ENCODE data around the gene MICAL3.
"Not testable (repeated sequence)": the region's sequence is repeated elsewhere in the genome, so short reads cannot be mapped to it uniquely, and the experiment has no call there.

The MICAL3 gene

GRCh38 chr22:17939011-17939410 is 85.3 kb downstream of the MICAL3 start:
- Histone ChIP-seq H3K4me3 (ENCODE audit: low read depth, low read length, poor library complexity, severe bottlenecking) (no peak overlapping the region), H3K9me2 (ENCODE audit: low read depth, low read length) (no peaks in the 10 kb centered on the region), H3K27ac (ENCODE audit: low read depth, low read length, poor library complexity, severe bottlenecking) (no peak overlapping the region), H3K9me3 (ENCODE audit: low read length) (no peaks in the 10 kb centered on the region), H3K79me2 (ENCODE audit: insufficient read depth, low read length) (peaks cover 10% of the 10 kb centered on the region; the same call in 1 of the 2 replicates), H4K20me1 (ENCODE audit: insufficient read depth, low read length) (no peaks in the 10 kb centered on the region), H3K4me1 (ENCODE audit: insufficient read depth, low read length, severe bottlenecking) (peaks cover 4% of the 10 kb centered on the region), H3K9ac (ENCODE audit: low read length) (no peak overlapping the region), H3K27me3 (ENCODE audit: insufficient read depth, low read length) (no peaks in the 10 kb centered on the region), H3F3A (ENCODE audit: insufficient read depth, low read length) (no peaks in the 10 kb centered on the region), H3K4me2 (ENCODE audit: low read length) (no peak overlapping the region), H3K36me3 (ENCODE audit: insufficient read depth, low read length) (peaks cover 5% of the 10 kb centered on the region; the same call in 1 of the 2 replicates), H2AFZ (ENCODE audit: low read length) (no peak overlapping the region)
- TF ChIP-seq EZH2 (IDR thresholded peaks at IDR 0.05; ENCODE audit: borderline replicate concordance, low read length) (no peak), CTCF (IDR thresholded peaks at IDR 0.05; ENCODE audit: low read length) (no peak)

DNA sequence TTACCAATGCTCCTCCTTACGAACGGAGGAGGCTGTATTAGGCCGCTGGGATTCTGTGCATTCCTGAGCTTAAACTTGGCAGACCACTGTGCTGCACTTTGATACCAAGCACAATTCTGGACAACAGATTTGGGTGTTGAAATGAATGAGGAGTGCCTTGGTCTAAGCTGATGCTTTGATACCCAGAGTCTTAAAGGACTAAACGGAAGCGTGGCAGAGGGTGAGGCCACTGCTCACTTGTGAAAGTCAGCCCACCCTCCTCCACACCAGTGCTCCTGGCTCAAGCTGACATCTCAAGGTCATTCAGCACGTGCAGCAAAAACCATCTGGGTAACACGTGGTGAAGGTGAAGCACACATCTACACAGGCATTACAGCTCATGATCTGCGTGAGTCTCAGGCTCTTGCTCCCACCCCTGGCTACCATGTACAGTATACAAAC is 85.9 kb downstream of the MICAL3 start:
- Histone ChIP-seq H3K79me2 (ENCODE audit: insufficient read depth, low read length) (peaks cover 10% of the 10 kb centered on the region; the same call in 1 of the 2 replicates), H3F3A (ENCODE audit: insufficient read depth, low read length) (no peaks in the 10 kb centered on the region), H2AFZ (ENCODE audit: low read length) (no peak overlapping the region), H3K36me3 (ENCODE audit: insufficient read depth, low read length) (peaks cover 5% of the 10 kb centered on the region; the same call in 1 of the 2 replicates), H3K27ac (ENCODE audit: low read depth, low read length, poor library complexity, severe bottlenecking) (no peak overlapping the region), H3K4me1 (ENCODE audit: insufficient read depth, low read length, severe bottlenecking) (peaks cover 4% of the 10 kb centered on the region), H3K9ac (ENCODE audit: low read length) (no peak overlapping the region), H3K4me2 (ENCODE audit: low read length) (no peak overlapping the region), H3K4me3 (ENCODE audit: low read depth, low read length, poor library complexity, severe bottlenecking) (no peak overlapping the region), H3K9me2 (ENCODE audit: low read depth, low read length) (no peaks in the 10 kb centered on the region), H3K27me3 (ENCODE audit: insufficient read depth, low read length) (no peaks in the 10 kb centered on the region), H4K20me1 (ENCODE audit: insufficient read depth, low read length) (no peaks in the 10 kb centered on the region), H3K9me3 (ENCODE audit: low read length) (no peaks in the 10 kb centered on the region)
- TF ChIP-seq EZH2 (IDR thresholded peaks at IDR 0.05; ENCODE audit: borderline replicate concordance, low read length) = no peak
- TF ChIP-seq CTCF (IDR thresholded peaks at IDR 0.05; ENCODE audit: low read length) = no peak

- not testable (repeated sequence) for H3K9me2 ChIP-seq (ENCODE audit: low read depth, low read length); H3F3A ChIP-seq (ENCODE audit: insufficient read depth, low read length); H3K9me3 ChIP-seq (ENCODE audit: low read length); H3K4me3 ChIP-seq (ENCODE audit: low read depth, low read length, poor library complexity, severe bottlenecking); H3K27ac ChIP-seq (ENCODE audit: low read depth, low read length, poor library complexity, severe bottlenecking); H3K36me3 ChIP-seq (ENCODE audit: insufficient read depth, low read length); H4K20me1 ChIP-seq (ENCODE audit: insufficient read depth, low read length); H3K9ac ChIP-seq (ENCODE audit: low read length); H3K4me1 ChIP-seq (ENCODE audit: insufficient read depth, low read length, severe bottlenecking); H3K4me2 ChIP-seq (ENCODE audit: low read length); H3K27me3 ChIP-seq (ENCODE audit: insufficient read depth, low read length); H2AFZ ChIP-seq (ENCODE audit: low read length)
- H3K79me2 ChIP-seq (ENCODE audit: insufficient read depth, low read length) = peaks cover 13% of the 10 kb centered on the region; the same call in 1 of the 2 replicates
Measured at GRCh38 chr22:17932457-17932856, 91.9 kb downstream of the MICAL3 start.

GRCh38 chr22:17931400-17931825 is 92.9 kb downstream of the MICAL3 start:
- Histone ChIP-seq H3K9me2 (ENCODE audit: low read depth, low read length) (no peaks in the 10 kb centered on the region), H3K36me3 (ENCODE audit: insufficient read depth, low read length) (no peaks in the 10 kb centered on the region), H3K4me2 (ENCODE audit: low read length) (no peak overlapping the region), H3K27me3 (ENCODE audit: insufficient read depth, low read length) (no peaks in the 10 kb centered on the region), H2AFZ (ENCODE audit: low read length) (no peak overlapping the region), H3K4me1 (ENCODE audit: insufficient read depth, low read length, severe bottlenecking) (no peaks in the 10 kb centered on the region), H3K4me3 (ENCODE audit: low read depth, low read length, poor library complexity, severe bottlenecking) (no peak overlapping the region), H3K9ac (ENCODE audit: low read length) (no peak overlapping the region), H4K20me1 (ENCODE audit: insufficient read depth, low read length) (no peaks in the 10 kb centered on the region), H3K79me2 (ENCODE audit: insufficient read depth, low read length) (peaks cover 14% of the 10 kb centered on the region; the same call in 1 of the 2 replicates), H3K27ac (ENCODE audit: low read depth, low read length, poor library complexity, severe bottlenecking) (no peak overlapping the region), H3F3A (ENCODE audit: insufficient read depth, low read length) (no peaks in the 10 kb centered on the region), H3K9me3 (ENCODE audit: low read length) (no peaks in the 10 kb centered on the region)
- TF ChIP-seq CTCF (IDR thresholded peaks at IDR 0.05; ENCODE audit: low read length) = no peak
- TF ChIP-seq EZH2 (IDR thresholded peaks at IDR 0.05; ENCODE audit: borderline replicate concordance, low read length) = no peak
